Right lobe of liver (tissue), 4 donors: Measurements from ENCODE around the gene MATK.

ENCODE experiments used
- CTCF ChIP-seq, 4 donors: fragments of 200-600 bp in 3 of 4; fragments of 450-650 bp in 1 of 4; IDR thresholded peaks; one replicate each; pipeline versions ENCODE4 v1.5.1 to v1.8.0; 2016 to 2022; ENCODE audit warnings: antibody characterized with exemption in 4 of 4, mild to moderate bottlenecking in 2 of 4
- POLR2A ChIP-seq: fragments of 450-650 bp; IDR thresholded peaks from one replicate; pipeline ENCODE4 v1.6.1; 2017; ENCODE audit warnings: antibody characterized with exemption, mild to moderate bottlenecking
- donor health status: DM: no; HTN: no; CAD: no.
- donor health status: DM: no; HTN: no; CAD: no.
- donor health status: DM: no; HTN: yes; CAD: no.

- no peak for TF ChIP-seq CTCF (IDR thresholded peaks at IDR 0.05)
- no peak for TF ChIP-seq POLR2A
Observed at GRCh38 chr19:3803114-3803888, 17.1 kb upstream of the MATK start.
